HEK293 (cell line): Measurements from ENCODE around the gene EPB41L2.
A peak's percentile ranks its signal among the peaks of the same experiment; 100 is the strongest.

Experiments
- CTCF ChIA-PET: fragments of 350-600 bp; formaldehyde crosslinking; extraction: SDS; loops from one replicate; lab custom pipeline; 2021; ENCODE audit warnings: antibody characterized with exemption; lab: Yijun Ruan, JAX
- POLR2A ChIA-PET: fragments of 300-600 bp; formaldehyde crosslinking; extraction: SDS; loops from one replicate; lab custom pipeline; 2020; ENCODE audit warnings: antibody characterized with exemption, inconsistent platforms; lab: Yijun Ruan, JAX
- H3K27ac ChIP-seq: fragments of 200-500 bp; sonication (Bioruptor generic); 2 replicates; pipeline ENCODE4 v1.5.1; 2014; ENCODE audit warnings: low read depth, low read length, control low read depth, inconsistent platforms; ENCODE audit errors: extremely low read depth
- H3K36me3 ChIP-seq, 2 experiments: fragments of 200-500 bp in 1 of 2; sonication (Bioruptor generic) in 1 of 2; 1 replicate in 1 of 2; 2 replicates in 1 of 2; pipeline ENCODE4 v1.5.1; 2014 to 2017; ENCODE audit warnings: inconsistent platforms in 2 of 2, low read length in 2 of 2; ENCODE audit not compliant: control insufficient read depth in 2 of 2, insufficient read depth in 1 of 2
- H3K4me1 ChIP-seq: fragments of 200-500 bp; sonication (Bioruptor generic); 2 replicates; pipeline ENCODE4 v1.5.1; 2014; ENCODE audit warnings: mild to moderate bottlenecking, low read length, inconsistent platforms; ENCODE audit not compliant: control insufficient read depth, insufficient read depth
- H3K4me3 ChIP-seq: 2 replicates; pipeline ENCODE4 v1.5.1; 2011; ENCODE audit warnings: low read depth, mild to moderate bottlenecking, control low read depth, low read length, moderate library complexity
- H3K9me3 ChIP-seq: fragments of 200-500 bp; sonication (Bioruptor generic); 2 replicates; pipeline ENCODE4 v1.5.1; 2014; ENCODE audit warnings: low read depth, low read length, inconsistent platforms; ENCODE audit not compliant: control insufficient read depth, insufficient read depth
- BCL11A ChIP-seq: fragments of 450-650 bp; formaldehyde crosslinking; IDR thresholded peaks from 2 replicates; pipeline ENCODE4 v1.5.1; 2016; ENCODE audit warnings: low read depth, missing biosample characterization, missing genetic modification characterization
- KLF1 ChIP-seq: fragments of 450-650 bp; formaldehyde crosslinking; IDR thresholded peaks from 2 replicates; pipeline ENCODE4 v1.5.1; 2016; ENCODE audit warnings: missing biosample characterization, missing genetic modification characterization
- KLF7 ChIP-seq: fragments of 450-650 bp; formaldehyde crosslinking; IDR thresholded peaks from 2 replicates; pipeline ENCODE4 v1.5.1; 2016; ENCODE audit warnings: missing biosample characterization, missing genetic modification characterization, borderline replicate concordance
- MEIS1 ChIP-seq: sonication (generic); formaldehyde crosslinking; IDR thresholded peaks from 2 replicates; pipeline ENCODE4 v1.8.1; 2022; ENCODE audit warnings: missing genetic modification reagents, mild to moderate bottlenecking, borderline replicate concordance
- PATZ1 ChIP-seq: fragments of 450-650 bp; formaldehyde crosslinking; IDR thresholded peaks from 2 replicates; pipeline ENCODE4 v1.5.1; 2016; ENCODE audit warnings: missing biosample characterization, missing genetic modification characterization
- TSHZ1 ChIP-seq: fragments of 450-650 bp; formaldehyde crosslinking; IDR thresholded peaks from 2 replicates; pipeline ENCODE4 v1.5.1; 2016; ENCODE audit warnings: missing biosample characterization, missing genetic modification characterization, borderline replicate concordance
- ZNF214 ChIP-seq: fragments of 450-650 bp; formaldehyde crosslinking; IDR thresholded peaks from 2 replicates; pipeline ENCODE4 v1.5.1; 2017; ENCODE audit warnings: missing biosample characterization, mild to moderate bottlenecking, missing genetic modification characterization, borderline replicate concordance
- ZNF548 ChIP-seq: fragments of 450-650 bp; formaldehyde crosslinking; IDR thresholded peaks from 2 replicates; pipeline ENCODE4 v1.5.1; 2016; ENCODE audit warnings: missing biosample characterization, missing genetic modification characterization
- ZNF660 ChIP-seq: fragments of 450-650 bp; IDR thresholded peaks from 2 replicates; pipeline ENCODE4 v1.5.1; 2018; ENCODE audit warnings: missing biosample characterization, mild to moderate bottlenecking, missing genetic modification characterization
- ZNF747 ChIP-seq: fragments of 450-650 bp; formaldehyde crosslinking; IDR thresholded peaks from 2 replicates; pipeline ENCODE4 v1.5.1; 2016; ENCODE audit warnings: missing biosample characterization, missing genetic modification characterization
- TF ChIP-seq, protein P1 (sequence below): fragments of 450-650 bp; formaldehyde crosslinking; IDR thresholded peaks from 2 replicates; pipeline ENCODE4 v1.5.1; 2016; ENCODE audit warnings: missing biosample characterization, missing genetic modification characterization
- TF ChIP-seq, protein P2 (sequence below): fragments of 450-650 bp; IDR thresholded peaks from 2 replicates; pipeline ENCODE4 v1.5.1; 2018; ENCODE audit warnings: missing biosample characterization, missing genetic modification characterization
- TF ChIP-seq, protein P3 (sequence below): fragments of 450-650 bp; formaldehyde crosslinking; IDR thresholded peaks from 2 replicates; pipeline ENCODE4 v1.5.1; 2017; ENCODE audit warnings: missing biosample characterization, missing genetic modification characterization

EPB41L2 gene

GRCh38 chr6:131063028-131063763 lies at the start of gene EPB41L2 (continued):
- TF ChIP-seq, protein P1, sequence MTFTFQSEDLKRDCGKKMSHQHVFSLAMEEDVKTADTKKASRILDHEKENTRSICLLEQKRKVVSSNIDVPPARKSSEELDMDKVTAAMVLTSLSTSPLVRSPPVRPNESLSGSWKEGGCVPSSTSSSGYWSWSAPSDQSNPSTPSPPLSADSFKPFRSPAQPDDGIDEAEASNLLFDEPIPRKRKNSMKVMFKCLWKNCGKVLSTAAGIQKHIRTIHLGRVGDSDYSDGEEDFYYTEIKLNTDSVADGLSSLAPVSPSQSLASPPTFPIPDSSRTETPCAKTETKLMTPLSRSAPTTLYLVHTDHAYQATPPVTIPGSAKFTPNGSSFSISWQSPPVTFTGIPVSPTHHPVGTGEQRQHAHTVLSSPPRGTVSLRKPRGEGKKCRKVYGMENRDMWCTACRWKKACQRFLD: no peak
- no peak for TF ChIP-seq BCL11A (tag by site-specific recombination)
- TF ChIP-seq ZNF214 (tag by site-specific recombination): no peak
- TF ChIP-seq, protein P2, sequence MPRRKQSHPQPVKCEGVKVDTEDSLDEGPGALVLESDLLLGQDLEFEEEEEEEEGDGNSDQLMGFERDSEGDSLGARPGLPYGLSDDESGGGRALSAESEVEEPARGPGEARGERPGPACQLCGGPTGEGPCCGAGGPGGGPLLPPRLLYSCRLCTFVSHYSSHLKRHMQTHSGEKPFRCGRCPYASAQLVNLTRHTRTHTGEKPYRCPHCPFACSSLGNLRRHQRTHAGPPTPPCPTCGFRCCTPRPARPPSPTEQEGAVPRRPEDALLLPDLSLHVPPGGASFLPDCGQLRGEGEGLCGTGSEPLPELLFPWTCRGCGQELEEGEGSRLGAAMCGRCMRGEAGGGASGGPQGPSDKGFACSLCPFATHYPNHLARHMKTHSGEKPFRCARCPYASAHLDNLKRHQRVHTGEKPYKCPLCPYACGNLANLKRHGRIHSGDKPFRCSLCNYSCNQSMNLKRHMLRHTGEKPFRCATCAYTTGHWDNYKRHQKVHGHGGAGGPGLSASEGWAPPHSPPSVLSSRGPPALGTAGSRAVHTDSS: no peak
- no peak for TF ChIP-seq KLF7 (tag by site-specific recombination)
- peak; percentile 37; the same call in 1 of the 2 replicates for TF ChIP-seq MEIS1 (CRISPR knock-in tag)
- TF ChIP-seq, protein P3, sequence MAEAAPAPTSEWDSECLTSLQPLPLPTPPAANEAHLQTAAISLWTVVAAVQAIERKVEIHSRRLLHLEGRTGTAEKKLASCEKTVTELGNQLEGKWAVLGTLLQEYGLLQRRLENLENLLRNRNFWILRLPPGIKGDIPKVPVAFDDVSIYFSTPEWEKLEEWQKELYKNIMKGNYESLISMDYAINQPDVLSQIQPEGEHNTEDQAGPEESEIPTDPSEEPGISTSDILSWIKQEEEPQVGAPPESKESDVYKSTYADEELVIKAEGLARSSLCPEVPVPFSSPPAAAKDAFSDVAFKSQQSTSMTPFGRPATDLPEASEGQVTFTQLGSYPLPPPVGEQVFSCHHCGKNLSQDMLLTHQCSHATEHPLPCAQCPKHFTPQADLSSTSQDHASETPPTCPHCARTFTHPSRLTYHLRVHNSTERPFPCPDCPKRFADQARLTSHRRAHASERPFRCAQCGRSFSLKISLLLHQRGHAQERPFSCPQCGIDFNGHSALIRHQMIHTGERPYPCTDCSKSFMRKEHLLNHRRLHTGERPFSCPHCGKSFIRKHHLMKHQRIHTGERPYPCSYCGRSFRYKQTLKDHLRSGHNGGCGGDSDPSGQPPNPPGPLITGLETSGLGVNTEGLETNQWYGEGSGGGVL: no peak
- TF ChIP-seq ZNF747: no peak
- TF ChIP-seq PATZ1 (tag by site-specific recombination): peak; percentile 69
- no peak for TF ChIP-seq ZNF548 (tag by site-specific recombination)
- TF ChIP-seq ZNF660 (tag by site-specific recombination): peak; percentile 51; the same call in 1 of the 2 replicates

- no peaks in the 10 kb centered on the region for H3K9me3 ChIP-seq
- ChIA-PET POLR2A (no interaction called here), CTCF (interaction anchor here (10.7 kb wide), 1 partner anchor 225 kb away, joined by 175 read pairs; no protein-coding TSS in a partner anchor)
- H3K4me1 ChIP-seq: no peaks in the 10 kb centered on the region
- H3K27ac ChIP-seq: no peak overlapping the region
- no peak for TF ChIP-seq TSHZ1 (tag by site-specific recombination)
- TF ChIP-seq KLF1 (tag by site-specific recombination): peak; percentile 40; the same call in 1 of the 2 replicates
- H3K4me3 ChIP-seq: no peak overlapping the region
- no peaks in the 10 kb centered on the region for H3K36me3 ChIP-seq
These were observed 49.2 kb upstream of the EPB41L2 start for GRCh38 chr6:131112249-131112648.
